Midbrain (tissue), 1 donor: ENCODE measurements around the gene TATDN3.
"Not testable (repeated sequence)": the region's sequence is repeated elsewhere in the genome, so short reads cannot be mapped to it uniquely, and the experiment has no call there.

Source experiments
- DNase-seq: peaks from one replicate; lab custom pipeline; 2025; lab: John Stamatoyannopoulos, UW

Gene TATDN3

GRCh38 chr1:212775241-212775640, 16.5 kb upstream of the TATDN3 start:
- DNase-seq = no peak

DNA sequence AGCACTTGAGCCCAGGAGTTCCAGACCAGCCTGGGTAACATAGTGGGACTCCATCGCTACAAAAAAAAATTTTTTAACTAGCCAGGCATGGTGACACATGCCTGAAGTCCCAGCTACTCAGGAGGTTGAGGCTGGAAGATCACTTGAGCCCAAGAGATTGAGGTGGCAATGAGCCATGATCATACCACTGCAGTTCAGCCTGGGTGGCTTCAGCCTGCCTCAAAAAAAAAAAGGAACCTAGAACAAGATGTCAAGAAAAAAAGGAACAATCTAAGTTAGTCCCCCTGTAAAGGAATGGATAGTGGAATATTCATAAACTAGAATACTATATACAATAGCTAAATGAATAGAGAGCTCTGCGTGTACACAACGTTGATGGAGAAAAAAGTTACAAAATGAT, 14.5 kb upstream of the TATDN3 start:
- no peak for DNase-seq

DNA sequence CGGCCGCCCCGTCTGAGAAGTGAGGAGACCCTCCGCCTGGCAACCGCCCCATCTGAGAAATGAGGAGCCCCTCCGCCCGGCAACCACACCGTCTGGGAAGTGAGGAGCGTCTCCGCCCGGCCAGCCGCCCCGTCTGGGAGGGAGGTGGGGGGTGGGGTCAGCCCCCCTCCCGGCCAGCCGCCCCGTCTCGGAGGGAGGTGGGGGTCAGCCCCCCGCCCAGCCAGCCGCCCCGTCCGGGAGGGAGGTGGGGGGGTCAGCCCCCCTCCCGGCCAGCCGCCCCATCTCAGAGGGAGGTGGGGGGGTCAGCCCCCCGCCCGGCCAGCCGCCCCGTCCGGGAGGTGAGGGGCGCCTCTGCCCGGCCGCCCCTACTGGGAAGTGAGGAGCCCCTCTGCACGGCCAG, 12.6 kb upstream of the TATDN3 start:
- DNase-seq = not testable (repeated sequence)

- DNase-seq = no peak
Observed at GRCh38 chr1:212780759-212781158, 10.9 kb upstream of the TATDN3 start.

DNA sequence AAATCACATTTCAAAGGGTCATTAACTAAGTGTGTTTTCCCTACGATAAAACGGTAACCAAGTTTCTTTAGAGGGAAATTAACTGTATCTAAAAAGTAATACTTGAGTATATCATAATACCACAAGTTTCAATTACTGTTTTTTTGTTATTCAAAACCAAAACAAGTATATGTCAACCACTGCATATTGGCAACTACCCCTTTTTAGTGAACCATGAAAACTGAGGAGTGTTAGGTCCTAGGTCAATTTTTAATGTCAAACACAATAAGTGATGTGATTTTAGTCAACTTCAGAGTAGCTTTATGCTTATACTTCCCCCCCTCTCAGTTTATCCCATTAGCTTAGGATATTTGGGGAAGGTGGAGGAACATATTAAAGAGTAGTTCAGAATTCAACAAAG, 10.5 kb upstream of the TATDN3 start:
- DNase-seq = no peak

DNA sequence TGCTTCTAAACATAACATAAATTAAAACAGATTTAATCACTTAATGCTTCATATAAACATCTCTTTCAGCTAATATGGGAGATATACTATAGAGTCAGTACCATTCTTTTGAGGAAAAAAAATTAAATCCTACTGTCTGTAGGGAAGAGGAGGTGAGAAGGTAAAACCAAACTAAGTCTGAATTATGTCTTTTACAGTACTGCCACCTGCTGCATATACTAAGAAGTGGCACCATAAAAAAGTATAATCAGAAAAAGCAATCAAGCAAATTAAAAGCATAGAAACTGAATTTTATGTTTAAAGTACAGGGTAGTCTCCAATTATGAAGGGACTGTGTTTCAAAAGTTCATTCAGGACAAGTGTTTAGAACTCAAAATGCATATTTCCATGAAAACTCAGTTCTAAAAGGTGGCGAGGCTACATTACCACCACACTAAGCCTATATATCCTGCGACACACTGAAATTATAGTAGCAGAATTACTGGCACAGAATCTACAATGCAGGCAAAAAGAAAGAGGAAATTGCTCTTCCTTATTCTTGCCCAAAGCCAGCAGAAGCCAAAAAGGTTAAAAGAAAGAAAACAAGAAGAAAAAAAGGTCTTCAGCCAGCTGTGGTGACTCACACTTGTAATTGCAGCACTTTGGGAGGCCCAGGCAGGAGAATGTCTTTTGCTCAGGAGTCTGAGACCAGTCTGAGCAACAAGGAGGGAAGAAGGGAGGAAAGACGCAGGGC, 9.1 kb upstream of the TATDN3 start:
- DNase-seq = peak; percentile 32

DNA sequence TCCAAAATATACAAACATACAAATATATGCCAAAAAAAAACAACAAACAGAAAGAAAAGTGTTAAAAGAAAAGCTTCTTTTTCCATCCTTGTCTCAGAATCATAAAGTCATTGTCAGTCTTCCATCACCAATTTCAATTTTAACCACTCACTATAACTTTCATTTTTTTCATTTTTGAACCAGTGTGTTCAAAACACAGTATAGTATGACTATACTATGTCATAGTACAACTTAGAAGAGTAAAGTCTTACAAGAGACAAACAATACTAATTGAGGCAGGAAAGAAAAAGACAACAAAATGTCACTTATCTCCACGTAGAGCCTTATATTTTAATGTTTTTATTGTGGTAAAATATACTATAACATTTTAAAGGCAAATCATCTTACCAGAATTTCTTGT, 7.7 kb upstream of the TATDN3 start:
- no peak for DNase-seq

- DNase-seq = no peak
Observed at GRCh38 chr1:212785871-212786270, 5.8 kb upstream of the TATDN3 start.

DNA sequence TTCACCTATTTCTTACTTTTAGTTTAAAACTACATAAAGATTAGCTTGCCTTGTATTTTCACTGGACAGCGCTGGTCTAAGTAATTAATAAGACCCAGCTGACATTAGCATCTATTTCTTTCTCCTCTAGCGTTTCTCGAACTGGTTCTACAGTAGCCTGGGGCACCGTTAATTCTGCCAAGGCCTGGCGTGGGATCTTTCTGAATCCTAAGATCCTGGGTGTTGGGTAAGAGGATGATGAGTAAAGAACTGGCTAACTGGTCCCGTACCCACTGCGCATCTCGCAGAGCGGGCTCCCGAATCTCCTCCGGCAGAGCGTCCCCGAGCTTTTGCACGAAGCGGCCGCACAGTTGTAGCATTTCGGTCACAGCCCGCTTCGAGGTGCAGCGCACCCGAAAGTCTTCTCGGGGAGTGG, 426 bp upstream of the TATDN3 start:
- peak; percentile 73 for DNase-seq

DNA sequence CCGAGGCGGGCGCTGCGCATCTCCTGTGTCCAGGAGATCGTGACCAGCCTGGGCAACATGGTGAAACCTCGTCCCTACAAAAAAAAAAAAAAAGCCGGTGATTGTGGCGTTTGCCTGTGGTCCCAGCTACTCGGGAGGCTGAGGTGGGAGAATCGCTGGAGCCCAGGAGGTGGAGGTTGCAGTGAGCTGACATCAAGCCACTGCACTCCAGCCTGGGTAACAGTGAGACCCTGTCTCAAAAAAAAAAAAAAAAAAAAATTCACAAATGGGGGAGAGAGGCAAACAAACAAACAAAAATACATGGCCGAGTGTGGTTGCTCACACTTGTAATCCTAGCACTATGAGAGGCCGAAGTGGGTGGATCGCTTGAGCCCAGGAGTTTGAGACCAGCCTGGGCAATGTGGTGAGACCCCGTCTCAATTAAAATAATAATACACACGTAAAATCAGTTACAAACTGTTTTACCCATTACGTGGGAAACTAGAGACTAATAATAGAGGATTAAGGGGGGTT, 758 bp downstream of the TATDN3 start:
- no peak for DNase-seq

- peak; percentile 60 for DNase-seq
Observed at GRCh38 chr1:212794561-212795014, 2.9 kb downstream of the TATDN3 start.

DNA sequence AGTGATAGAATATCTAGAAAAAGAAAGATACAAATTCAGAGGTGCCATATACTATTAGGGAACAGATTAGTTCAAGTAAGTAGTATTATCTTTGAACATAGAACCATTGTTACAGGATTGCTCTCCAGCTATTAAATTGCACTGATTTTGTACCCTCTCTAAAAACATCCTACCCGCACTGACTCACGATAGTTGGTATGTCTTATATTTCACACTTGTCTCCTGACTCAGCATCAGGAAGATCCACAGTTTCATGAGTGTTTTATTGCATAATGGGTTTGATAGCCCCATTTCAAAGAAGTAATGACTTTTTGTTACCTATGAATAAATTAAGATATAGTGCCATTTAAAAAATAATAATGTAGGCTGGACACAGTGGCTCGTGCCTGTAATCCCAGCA, 6.0 kb downstream of the TATDN3 start:
- DNase-seq = no peak

GRCh38 chr1:212805767-212806166, 14.1 kb downstream of the TATDN3 start:
- no peak for DNase-seq

- DNase-seq = peak; percentile 71
Observed at GRCh38 chr1:212814537-212815334, 23.0 kb downstream of the TATDN3 start.

DNA sequence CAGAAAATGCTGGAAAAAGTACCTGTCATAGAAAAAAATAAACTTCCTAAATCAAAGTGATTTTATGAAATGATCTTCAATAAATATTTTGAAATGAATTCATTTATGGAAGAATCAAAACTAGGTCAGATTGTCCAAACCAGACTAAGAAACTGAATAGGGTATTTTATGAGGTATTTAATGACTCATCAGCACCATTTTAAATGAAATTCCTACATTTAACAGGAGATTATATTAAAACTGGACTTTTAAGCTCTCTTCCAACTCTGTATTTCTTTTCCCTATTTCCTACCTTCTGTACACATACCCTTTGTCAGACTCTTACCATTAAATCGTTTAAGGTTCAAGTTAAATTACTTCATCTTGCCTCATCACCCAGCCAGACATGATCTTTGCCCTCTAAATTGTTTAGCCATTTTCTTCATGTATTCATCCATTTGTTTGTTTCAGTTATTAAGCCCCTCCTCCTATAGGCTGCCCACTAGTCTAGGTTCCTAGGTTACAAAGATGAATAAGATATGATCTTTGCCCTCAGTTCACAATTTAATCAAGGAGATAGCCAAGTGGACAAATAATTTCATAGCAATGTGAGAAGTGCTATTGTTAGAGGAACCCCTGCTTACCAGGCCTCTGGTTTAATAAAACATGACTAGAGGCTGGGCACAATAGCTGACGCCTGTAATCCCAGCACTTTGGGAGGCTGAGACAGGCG, 25.0 kb downstream of the TATDN3 start:
- DNase-seq = no peak

DNA sequence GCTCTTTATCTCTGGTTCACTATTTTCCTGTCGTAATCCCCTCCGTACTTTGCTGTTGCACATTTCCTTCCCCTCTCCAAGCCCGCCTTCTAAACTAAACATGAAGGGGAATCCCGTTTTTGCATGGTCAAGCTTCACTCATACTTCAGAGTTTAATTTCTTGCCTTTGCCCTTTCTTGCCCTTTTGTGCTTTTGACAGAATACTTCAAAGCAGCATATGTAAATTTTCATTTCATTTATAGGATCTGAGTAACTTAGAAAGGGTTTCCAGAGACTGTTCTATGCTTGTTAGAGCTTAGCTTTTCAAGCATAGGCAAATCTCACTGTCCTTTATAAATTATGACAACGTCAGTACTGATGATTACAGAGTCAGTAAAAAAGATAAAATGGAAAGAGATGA, 28.0 kb downstream of the TATDN3 start:
- DNase-seq = no peak

GRCh38 chr1:212820969-212821368, 29.3 kb downstream of the TATDN3 start:
- no peak for DNase-seq

DNA sequence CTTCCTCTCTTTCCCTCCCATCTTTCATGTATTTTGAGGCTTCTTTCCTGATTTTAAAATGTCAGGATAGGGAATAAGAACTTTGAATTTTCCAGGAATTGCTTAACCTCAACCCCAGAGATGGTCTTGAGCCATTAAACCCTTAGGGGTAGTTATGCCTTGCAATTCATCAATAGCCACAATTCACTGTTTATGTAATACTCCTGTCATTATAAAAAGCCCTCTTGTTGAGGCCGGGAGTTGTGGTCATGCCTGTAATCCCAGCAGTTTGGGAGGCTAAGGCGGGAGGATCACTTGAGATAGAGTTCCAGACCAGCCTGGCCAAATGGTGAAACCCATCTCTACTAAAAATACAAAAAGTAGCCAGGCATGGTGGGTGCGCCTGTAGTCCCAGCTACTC, 31.3 kb downstream of the TATDN3 start:
- no peak for DNase-seq

- DNase-seq = no peak
Observed at GRCh38 chr1:212824201-212824600, 32.5 kb downstream of the TATDN3 start.

DNA sequence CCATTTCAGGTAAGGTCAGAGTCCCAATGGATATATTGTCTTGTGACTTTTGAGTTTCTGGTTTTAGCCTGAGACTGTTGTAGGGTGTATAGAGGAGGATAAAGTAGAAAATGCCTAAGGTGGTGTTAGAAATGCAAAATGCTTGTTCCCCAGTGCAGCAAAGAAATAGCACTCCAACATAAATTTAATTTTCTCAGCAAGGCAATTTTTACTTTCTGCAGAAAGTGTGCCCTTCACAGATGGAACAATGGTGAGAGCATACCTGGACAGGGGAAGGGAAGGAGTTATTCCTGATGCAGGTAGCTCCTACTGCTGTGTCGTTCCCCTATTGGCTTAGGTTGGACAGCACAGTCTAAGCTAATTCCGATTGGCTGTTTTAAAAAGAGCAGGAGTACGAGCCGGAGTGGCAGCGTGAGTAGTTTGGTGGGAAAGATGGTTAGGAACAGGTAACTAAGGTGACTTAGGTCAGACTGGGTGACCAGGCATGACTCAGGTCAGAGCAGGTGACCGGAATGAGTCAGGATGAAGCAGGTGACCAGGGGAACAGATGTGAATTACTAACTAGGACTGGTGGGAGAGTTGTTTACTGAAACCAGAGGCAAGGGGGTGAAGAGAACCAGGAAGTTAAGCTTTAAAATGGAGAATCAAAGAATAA, 34.2 kb downstream of the TATDN3 start:
- no peak for DNase-seq

DNA sequence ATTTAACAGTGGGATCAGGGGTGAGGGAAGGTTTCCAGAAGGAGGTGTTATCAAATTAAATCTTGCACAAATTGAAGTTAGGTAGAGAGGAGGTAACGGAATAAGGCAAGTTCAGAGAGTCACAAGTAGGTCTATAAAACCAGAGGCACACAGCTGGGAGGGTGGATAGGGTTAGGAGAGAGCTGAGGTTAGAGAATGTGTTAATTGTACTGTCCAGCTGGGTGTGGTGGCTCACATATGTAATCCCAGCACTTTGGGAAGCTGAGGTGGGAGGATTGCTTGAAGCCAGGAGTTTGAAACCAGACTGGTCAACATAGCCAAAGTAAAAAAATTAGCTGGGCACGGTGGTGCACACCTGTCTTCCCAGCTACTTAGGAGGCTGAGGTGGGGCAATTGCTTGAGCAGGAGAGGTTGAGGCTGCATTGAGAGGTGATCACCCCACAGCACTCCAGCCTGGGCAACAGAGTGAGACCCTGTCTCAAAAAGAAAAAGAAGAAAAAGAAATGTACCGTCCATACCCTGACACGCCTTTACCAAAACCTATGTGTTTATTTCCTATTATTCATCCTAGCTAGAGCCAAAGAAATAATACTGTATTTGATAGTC, 35.6 kb downstream of the TATDN3 start:
- DNase-seq = no peak
